ENCODE data around the gene GRXCR2. TPM values are rescaled to one million over a fixed set of nuclear protein-coding genes. Genes with fewer than 3 reads are reported as not detected.
"Not testable (repeated sequence)": the region's sequence is repeated elsewhere in the genome, so short reads cannot be mapped to it uniquely, and the experiment has no call there.

Gene GRXCR2
- total RNA-seq, 2 experiments from 2014 or later = not detected

GRCh38 chr5:145838276-145838675, 34.5 kb downstream of the GRXCR2 start:
- H3K27me3 Mint-ChIP-seq = peaks cover 22% of the 10 kb centered on the region
- POLR2A ChIA-PET = no interaction called here
- H3K4me1 Mint-ChIP-seq = peaks cover 2% of the 10 kb centered on the region
- DNase-seq (no peak), ATAC-seq (ENCODE audit: low read depth) (no peak)
- no peak overlapping the region for H3K27ac Mint-ChIP-seq
- no peaks in the 10 kb centered on the region for H3K9me3 Mint-ChIP-seq
- H3K36me3 Mint-ChIP-seq = no peaks in the 10 kb centered on the region
- H3K4me3 Mint-ChIP-seq = no peak overlapping the region

GRCh38 chr5:145836241-145836640, 36.6 kb downstream of the GRXCR2 start:
- ATAC-seq (ENCODE audit: low read depth); H3K9me3 Mint-ChIP-seq; H3K4me1 Mint-ChIP-seq; DNase-seq; POLR2A ChIA-PET; H3K36me3 Mint-ChIP-seq; H3K27ac Mint-ChIP-seq: not testable (repeated sequence)
- Mint-ChIP-seq H3K27me3 (peaks cover 23% of the 10 kb centered on the region), H3K4me3 (peak overlapping the region; percentile 67)

- no peak for DNase-seq
- H3K27ac Mint-ChIP-seq = no peak overlapping the region
- POLR2A ChIA-PET = no interaction called here
- ATAC-seq (ENCODE audit: low read depth) = no peak
- peaks cover 23% of the 10 kb centered on the region for H3K27me3 Mint-ChIP-seq
- no peaks in the 10 kb centered on the region for H3K9me3 Mint-ChIP-seq
- H3K4me3 Mint-ChIP-seq = peak overlapping the region; percentile 67
- H3K36me3 Mint-ChIP-seq = no peaks in the 10 kb centered on the region
- H3K4me1 Mint-ChIP-seq = peaks cover 2% of the 10 kb centered on the region
These were observed 37.0 kb downstream of the GRXCR2 start for GRCh38 chr5:145835848-145836239.

- POLR2A ChIA-PET = no interaction called here
- Mint-ChIP-seq H3K27ac (no peak within 1 kb of the TSS), H3K36me3 (no peaks in the 10 kb centered on the region), H3K4me1 (peaks cover 2% of the 10 kb centered on the region), H3K4me3 (peak within 1 kb of the TSS; percentile 67), H3K9me3 (no peaks in the 10 kb centered on the region), H3K27me3 (peaks cover 23% of the 10 kb centered on the region)
- peak; percentile 63 for DNase-seq
- ATAC-seq (ENCODE audit: low read depth) = peak; percentile 85
These were observed 37.6 kb downstream of the GRXCR2 start, which contains the start of gene PRELID2 for GRCh38 chr5:145834917-145835847. Gene PRELID2, minus strand, starts transcription at chr5:145835342. Its CDS starts 91 bp downstream, at chr5:145835251.

GRCh38 chr5:145834554-145834916, 38.3 kb downstream of the GRXCR2 start:
- no peaks in the 10 kb centered on the region for H3K9me3 Mint-ChIP-seq
- DNase-seq = no peak
- H3K27me3 Mint-ChIP-seq = peaks cover 24% of the 10 kb centered on the region
- no peak overlapping the region for H3K27ac Mint-ChIP-seq
- POLR2A ChIA-PET = no interaction called here
- peak overlapping the region; percentile 58 for H3K4me3 Mint-ChIP-seq
- no peaks in the 10 kb centered on the region for H3K36me3 Mint-ChIP-seq
- peaks cover 2% of the 10 kb centered on the region for H3K4me1 Mint-ChIP-seq
- no peak for ATAC-seq (ENCODE audit: low read depth)

- peak overlapping the region; percentile 52 for H3K4me3 Mint-ChIP-seq
- peaks cover 2% of the 10 kb centered on the region for H3K4me1 Mint-ChIP-seq
- H3K36me3 Mint-ChIP-seq = no peaks in the 10 kb centered on the region
- ATAC-seq (ENCODE audit: low read depth) (no peak), DNase-seq (no peak)
- no peak overlapping the region for H3K27ac Mint-ChIP-seq
- POLR2A ChIA-PET = no interaction called here
- H3K27me3 Mint-ChIP-seq = peaks cover 23% of the 10 kb centered on the region
- H3K9me3 Mint-ChIP-seq = no peaks in the 10 kb centered on the region
These were observed 39.1 kb downstream of the GRXCR2 start for GRCh38 chr5:145833631-145834200.

- ATAC-seq (ENCODE audit: low read depth) (no peak), DNase-seq (no peak)
- no peak overlapping the region for H3K4me3 Mint-ChIP-seq
- no peaks in the 10 kb centered on the region for H3K36me3 Mint-ChIP-seq
- H3K27ac Mint-ChIP-seq = no peak overlapping the region
- H3K9me3 Mint-ChIP-seq = no peaks in the 10 kb centered on the region
- peaks cover under 1% of the 10 kb centered on the region for H3K4me1 Mint-ChIP-seq
- POLR2A ChIA-PET = no interaction called here
- peaks cover 15% of the 10 kb centered on the region for H3K27me3 Mint-ChIP-seq
These were observed 42.2 kb downstream of the GRXCR2 start for GRCh38 chr5:145830594-145830993.

GRCh38 chr5:145829708-145830361, 43.0 kb downstream of the GRXCR2 start:
- Mint-ChIP-seq H3K36me3 (no peaks in the 10 kb centered on the region), H3K9me3 (no peaks in the 10 kb centered on the region), H3K4me3 (no peak overlapping the region), H3K27me3 (peaks cover 15% of the 10 kb centered on the region), H3K27ac (no peak overlapping the region), H3K4me1 (no peaks in the 10 kb centered on the region)
- DNase-seq (no peak), ATAC-seq (ENCODE audit: low read depth) (no peak)
- POLR2A ChIA-PET = no interaction called here

GRCh38 chr5:145826895-145827674, 45.7 kb downstream of the GRXCR2 start:
- no peak for DNase-seq
- Mint-ChIP-seq H3K36me3 (no peaks in the 10 kb centered on the region), H3K4me3 (no peak overlapping the region), H3K4me1 (no peaks in the 10 kb centered on the region), H3K9me3 (no peaks in the 10 kb centered on the region), H3K27ac (no peak overlapping the region), H3K27me3 (peaks cover 6% of the 10 kb centered on the region)
- no peak for ATAC-seq (ENCODE audit: low read depth)
- POLR2A ChIA-PET = interaction anchor here (1.3 kb wide), 1 partner anchor 145 kb away, joined by 3 read pairs; no protein-coding TSS in a partner anchor

GRCh38 chr5:145825751-145826180, 47.0 kb downstream of the GRXCR2 start:
- Mint-ChIP-seq H3K27me3 (peaks cover 4% of the 10 kb centered on the region), H3K9me3 (no peaks in the 10 kb centered on the region), H3K4me3 (no peak overlapping the region), H3K4me1 (no peaks in the 10 kb centered on the region), H3K27ac (no peak overlapping the region), H3K36me3 (no peaks in the 10 kb centered on the region)
- no peak for ATAC-seq (ENCODE audit: low read depth)
- POLR2A ChIA-PET = interaction anchor here (1.3 kb wide), 1 partner anchor 144 kb away, joined by 3 read pairs; no protein-coding TSS in a partner anchor
- no peak for DNase-seq

GRCh38 chr5:145824040-145824439, 48.8 kb downstream of the GRXCR2 start:
- POLR2A ChIA-PET = no interaction called here
- Mint-ChIP-seq H3K4me1 (no peaks in the 10 kb centered on the region), H3K4me3 (no peak overlapping the region), H3K27ac (no peak overlapping the region), H3K36me3 (no peaks in the 10 kb centered on the region), H3K27me3 (peaks cover 2% of the 10 kb centered on the region), H3K9me3 (no peaks in the 10 kb centered on the region)
- ATAC-seq (ENCODE audit: low read depth) = no peak
- no peak for DNase-seq

- DNase-seq (no peak), ATAC-seq (ENCODE audit: low read depth) (no peak)
- H3K36me3 Mint-ChIP-seq = no peaks in the 10 kb centered on the region
- no peaks in the 10 kb centered on the region for H3K4me1 Mint-ChIP-seq
- peaks cover 3% of the 10 kb centered on the region for H3K27me3 Mint-ChIP-seq
- H3K9me3 Mint-ChIP-seq = no peaks in the 10 kb centered on the region
- POLR2A ChIA-PET = no interaction called here
- H3K27ac Mint-ChIP-seq = no peak overlapping the region
- no peak overlapping the region for H3K4me3 Mint-ChIP-seq
These were observed 54.2 kb downstream of the GRXCR2 start for GRCh38 chr5:145818604-145819003.

- Mint-ChIP-seq H3K27ac (no peak overlapping the region), H3K4me1 (no peaks in the 10 kb centered on the region), H3K4me3 (no peak overlapping the region), H3K9me3 (no peaks in the 10 kb centered on the region), H3K36me3 (no peaks in the 10 kb centered on the region), H3K27me3 (peaks cover 3% of the 10 kb centered on the region)
- DNase-seq = no peak
- POLR2A ChIA-PET = no interaction called here
- no peak for ATAC-seq (ENCODE audit: low read depth)
These were observed 59.9 kb downstream of the GRXCR2 start for GRCh38 chr5:145812877-145813276.

Data from activated naive CD8-positive, alpha-beta T cell treated with anti-CD3 and anti-CD28 coated beads, Interleukin-2, amount 10 ng/mL, durations not matched to agents 7 days and 5 days (primary cell).